GM12872 (cell line): ENCODE data around the gene S100A11.

Experiments
- CTCF ChIP-seq: IDR thresholded peaks from 3 replicates; pipeline ENCODE4 v1.5.1; 2011; ENCODE audit warnings: low read depth, mild to moderate bottlenecking, low read length, moderate library complexity; ENCODE audit not compliant: insufficient read depth

The S100A11 gene

GRCh38 chr1:152047413-152047729, 10.6 kb upstream of the S100A11 start:
- no peak for TF ChIP-seq CTCF

- TF ChIP-seq CTCF = no peak
Observed at GRCh38 chr1:152044386-152044785, 7.6 kb upstream of the S100A11 start.

GRCh38 chr1:152043870-152044269, 7.1 kb upstream of the S100A11 start:
- TF ChIP-seq CTCF = no peak

- no peak for TF ChIP-seq CTCF
Observed at GRCh38 chr1:152042030-152042429, 5.2 kb upstream of the S100A11 start.

GRCh38 chr1:152039886-152040285, 3.1 kb upstream of the S100A11 start:
- no peak for TF ChIP-seq CTCF

GRCh38 chr1:152039461-152039860, 2.7 kb upstream of the S100A11 start:
- TF ChIP-seq CTCF = no peak

- TF ChIP-seq CTCF = no peak
Observed at GRCh38 chr1:152038871-152039270, 2.1 kb upstream of the S100A11 start.

- TF ChIP-seq CTCF = no peak
Observed at GRCh38 chr1:152035539-152036266, 1.1 kb downstream of the S100A11 start.
